Panc1 (cell line): ENCODE data around the gene DTNB. TPM values are rescaled to one million over a fixed set of nuclear protein-coding genes. Genes with fewer than 3 reads are reported as not detected.

Experiments
- ATAC-seq: fragments of 200-7000 bp; cut with Tn5 transposase; 2 replicates; pipeline ENCODE4 v1.9.1; 2020; ENCODE audit warnings: mild to moderate bottlenecking, moderate library complexity
- Bru-seq: library from RNA; stranded (reverse); fragments of 400-500 nt; gene quantifications from one replicate; lab custom pipeline; 2021; lab: Mats Ljungman, UMichigan
- BruChase-seq, 2 experiments: library from RNA; stranded (reverse); fragments of 400-500 nt; gene quantifications; one replicate each; lab custom pipeline; 2021; lab: Mats Ljungman, UMichigan
- BruUV-seq: library from RNA; stranded (reverse); fragments of 400-500 nt; replicated peaks from 2 replicates; lab custom pipeline; 2021; lab: Mats Ljungman, UMichigan
- CTCF ChIA-PET: fragments of 300-600 bp; sonication (Branson Sonifier 250); formaldehyde crosslinking; loops from one replicate; lab custom pipeline; 2022; ENCODE audit warnings: antibody characterized with exemption; lab: Charles Lee
- POLR2A ChIA-PET: fragments of 300-600 bp; sonication (Branson Sonifier 250); formaldehyde crosslinking; loops from one replicate; lab custom pipeline; 2022; ENCODE audit warnings: antibody characterized with exemption; lab: Charles Lee
- DNase-seq: peaks from one replicate; pipeline ENCODE4 v3.0.0-alpha.2; 2010; ENCODE audit warnings: low read depth, low spot score
- H3K27ac ChIP-seq: 2 replicates; pipeline ENCODE4 v1.5.1; 2011; ENCODE audit warnings: mild to moderate bottlenecking, low read length, inconsistent platforms
- H3K27me3 ChIP-seq: fragments of 200-500 bp; sonication (Bioruptor generic); 2 replicates; pipeline ENCODE4 v1.6.0; 2014; ENCODE audit warnings: low read length, inconsistent platforms; ENCODE audit not compliant: control insufficient read depth, insufficient read depth
- H3K36me3 ChIP-seq: fragments of 200-500 bp; sonication (Bioruptor generic); 2 replicates; pipeline ENCODE4 v1.5.1; 2014; ENCODE audit warnings: inconsistent platforms, mild to moderate bottlenecking, low read length, moderate library complexity; ENCODE audit not compliant: control insufficient read depth, insufficient read depth
- H3K4me1 ChIP-seq: 2 replicates; pipeline ENCODE4 v1.5.1; 2011; ENCODE audit warnings: inconsistent platforms, mild to moderate bottlenecking, low read length, moderate library complexity; ENCODE audit not compliant: control insufficient read depth, insufficient read depth
- H3K4me3 ChIP-seq, 2 experiments: 2 replicates each; pipeline ENCODE4 v1.5.1; 2011 to 2012; ENCODE audit warnings: low read depth in 2 of 2, low read length in 2 of 2, mild to moderate bottlenecking in 2 of 2, inconsistent platforms in 1 of 2, moderate library complexity in 1 of 2
- H3K9me3 ChIP-seq: fragments of 200-500 bp; sonication (Bioruptor generic); 2 replicates; pipeline ENCODE4 v1.5.1; 2014; ENCODE audit warnings: low read depth, mild to moderate bottlenecking, inconsistent platforms, low read length, moderate library complexity; ENCODE audit not compliant: control insufficient read depth, insufficient read depth
- CTCF ChIP-seq: fragments of 450-650 bp; IDR thresholded peaks from 2 replicates; pipeline ENCODE4 v1.5.1; 2017; ENCODE audit warnings: mild to moderate bottlenecking
- POLR2AphosphoS5 ChIP-seq: IDR thresholded peaks from 2 replicates; pipeline ENCODE4 v1.6.1; 2012; ENCODE audit warnings: mild to moderate bottlenecking, low read depth, low read length, moderate library complexity
- REST ChIP-seq, 2 experiments: IDR thresholded peaks; 2 replicates each; pipeline ENCODE4 v1.6.1; 2011 to 2012; ENCODE audit warnings: low read depth in 2 of 2, control low read depth in 1 of 2, low read length in 1 of 2, mild to moderate bottlenecking in 1 of 2, moderate library complexity in 1 of 2; ENCODE audit not compliant: insufficient read depth in 1 of 2
- SIN3A ChIP-seq: IDR thresholded peaks from 2 replicates; pipeline ENCODE4 v1.6.1; 2012; ENCODE audit warnings: low read depth, mild to moderate bottlenecking, low read length, moderate library complexity, borderline replicate concordance; ENCODE audit not compliant: insufficient read depth
- TCF7L2 ChIP-seq: IDR thresholded peaks from 2 replicates; pipeline ENCODE4 v1.6.1; 2011; ENCODE audit warnings: mild to moderate bottlenecking, low read depth, low read length, inconsistent platforms
- in situ Hi-C: cut with HindIII; loops from 2 replicates; pipeline ENCODE4 v1.10.0; 2016; ENCODE audit warnings: low sequenced_read_pairs, low pct_unique_long_range_greater_than_20kb
- intact Hi-C: fragments of 100-400 bp; cut with micrococcal nuclease; formaldehyde crosslinking; loops from one replicate; pipeline ENCODE4 v1.10.0; 2022; ENCODE audit not compliant: unreplicated experiment
- long read RNA-seq: library from polyadenylated mRNA; unstranded; transcript quantifications from one replicate; pipeline ENCODE4 v2.0.0, GENCODE V29; 2021; ENCODE audit not compliant: unreplicated experiment
- polyA plus RNA-seq: library from polyadenylated mRNA; unstranded; fragments of >200 nt; gene quantifications from one replicate; pipeline ENCODE4 v1.2.1, GENCODE V29; 2012; ENCODE audit warnings: missing spikeins; ENCODE audit not compliant: insufficient read length
- total RNA-seq: library from RNA; stranded (reverse); gene quantifications from one replicate; pipeline ENCODE4 v1.2.1, GENCODE V29; 2021; ENCODE audit not compliant: unreplicated experiment

Gene DTNB
- total RNA-seq (37.8 TPM), Bru-seq, nascent RNA (percentile 74 among the genes with signal in this experiment), BruChase-seq, experiment 1, labeled RNA remaining after a 2-hour chase (percentile 68 among the genes with signal in this experiment), BruChase-seq, experiment 2, labeled RNA remaining after a 6-hour chase (percentile 67 among the genes with signal in this experiment)
- 51.3 TPM for polyA plus RNA-seq
- long read RNA-seq, transcript DTNB-201 (20 exons, 2,464 nt): major isoform, 7 of 89 reads
- long read RNA-seq, partial matches to known transcripts: 28 of 89 reads
- long read RNA-seq, other reads (novel, unspliced or antisense): 53 of 89 reads

- peak within 1 kb of the TSS; percentile 89 for H3K27ac ChIP-seq
Measured at GRCh38 chr2:25673300-25674076, at the start of gene DTNB. TSS of gene DTNB (minus strand) at chr2:25673577. CDS start at chr2:25652660, 20,917 bp downstream.

More at GRCh38 chr2:25673300-25674076, at the start of gene DTNB:
- H3K27me3 ChIP-seq: no peaks in the 10 kb centered on the region
- ATAC-seq (peak; percentile 88), DNase-seq (peak; percentile 32)
- in situ Hi-C loops (no loop called here), intact Hi-C loops (no loop called here)
- POLR2A ChIA-PET: interaction anchor here (0.6 to 0.7 kb wide), 3 partner anchors 27 to 1098 kb away, joined by 3 to 12 read pairs (median 5); no protein-coding TSS in a partner anchor
- H3K9me3 ChIP-seq: no peaks in the 10 kb centered on the region
- peaks cover 24% of the 10 kb centered on the region for H3K4me1 ChIP-seq
- BruUV-seq: no TSS peak
- CTCF ChIA-PET: interaction anchor here (0.6 to 0.8 kb wide), 2 partner anchors 9 to 730 kb away, joined by 3 to 7 read pairs; no protein-coding TSS in a partner anchor
- H3K36me3 ChIP-seq: no peaks in the 10 kb centered on the region
- TF ChIP-seq CTCF: no peak
- no peak for TF ChIP-seq TCF7L2
- TF ChIP-seq REST (IDR thresholded peaks at IDR 0.05; ENCODE audit: insufficient read depth in 1 of 2, low read depth in 2 of 2, low read length in 1 of 2): no peak
- TF ChIP-seq POLR2AphosphoS5: peak; percentile 50; the same call in 1 of the 2 replicates
- no peak for TF ChIP-seq SIN3A
- peak within 1 kb of the TSS; percentile 77 to 90 for H3K4me3 ChIP-seq
